Heart left ventricle (tissue), 13 donors: ENCODE results near the gene UBE2H.

Experiments used
- POLR2A ChIP-seq, 2 donors: fragments of 450-650 bp; IDR thresholded peaks; one replicate each; pipeline ENCODE4 v1.6.1; 2017; ENCODE audit warnings: antibody characterized with exemption in 2 of 2, mild to moderate bottlenecking in 2 of 2, moderate library complexity in 2 of 2
- TF ChIP-seq, protein P1 (sequence below), 12 donors: fragments of 200-600 bp; sonication (generic) in 4 of 12; IDR thresholded peaks; one replicate each; pipeline versions ENCODE4 v1.5.0 to v1.8.0; 2018 to 2022; ENCODE audit warnings: antibody characterized with exemption in 12 of 12, mild to moderate bottlenecking in 5 of 12
- donor health status: ischemic (EF 13 %, LVEDD 7.1; RV severe dilation, severe dysfunction).
- donor health status: DM: no; HTN: yes; CAD: no.
- donor health status: DM: no; HTN: no; CAD: no.
- donor health status: ischemic (EF 25% LVEDD 6.9; RV normal size, moderate dysfunction).
- donor health status: ischemic (EF 25% LVEDD 5.7; RV mildly dilated, moderate dysfunction).
- donor health status: ischemic (EF 35%, LVEDD 5.7; RV mildly dilated, moderate dysfunction).
- donor health status: nonischemic (EF 11% LVEDD 7.7; RV severe dilation, severe dysfunction).
- donor health status: DM: yes; HTN: yes; CAD: no.
- donor health status: PGD.
- donor health status: ischemic (EF 29% LVEDD 5.4; RV normal size, mild dysfunction).
- donor health status: nonischemic (EF 23%, LVEDD 6.1; RV moderate dilation, normal function).

DNA sequence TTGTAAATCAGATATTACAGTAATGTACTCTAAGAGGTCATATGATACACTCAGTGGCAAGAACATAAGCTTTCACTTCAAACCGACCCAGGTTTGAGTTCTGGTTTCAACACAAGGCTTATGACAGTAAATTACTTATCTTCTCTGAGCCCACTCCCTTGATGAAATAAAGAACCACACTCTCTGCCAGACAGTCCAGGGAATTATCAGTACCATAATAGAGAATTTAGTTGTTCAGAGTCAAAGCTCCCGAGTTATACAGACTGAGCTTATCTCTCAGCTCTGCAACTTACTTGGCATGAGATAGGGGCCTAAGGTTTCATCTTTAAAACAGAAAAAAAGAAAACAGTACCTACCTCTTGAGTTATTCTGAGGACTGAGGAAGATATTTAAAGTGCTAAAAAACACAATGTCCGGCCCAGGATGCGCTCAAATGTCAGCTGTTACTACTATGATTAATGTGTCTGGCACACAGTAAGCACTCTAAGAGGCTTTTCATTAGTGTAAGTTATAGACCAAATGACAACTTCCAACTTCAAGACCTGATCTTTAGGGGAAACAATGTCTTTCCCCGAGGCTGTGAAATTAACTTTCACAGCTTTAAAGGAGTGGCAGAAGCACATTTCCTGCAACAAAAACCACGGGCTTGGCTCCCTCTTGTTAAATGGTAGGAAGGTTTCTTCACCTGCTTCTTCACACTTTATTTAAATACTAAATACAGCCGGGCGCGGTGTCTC is 38.1 kb downstream of the UBE2H start:
- TF ChIP-seq, protein P1, sequence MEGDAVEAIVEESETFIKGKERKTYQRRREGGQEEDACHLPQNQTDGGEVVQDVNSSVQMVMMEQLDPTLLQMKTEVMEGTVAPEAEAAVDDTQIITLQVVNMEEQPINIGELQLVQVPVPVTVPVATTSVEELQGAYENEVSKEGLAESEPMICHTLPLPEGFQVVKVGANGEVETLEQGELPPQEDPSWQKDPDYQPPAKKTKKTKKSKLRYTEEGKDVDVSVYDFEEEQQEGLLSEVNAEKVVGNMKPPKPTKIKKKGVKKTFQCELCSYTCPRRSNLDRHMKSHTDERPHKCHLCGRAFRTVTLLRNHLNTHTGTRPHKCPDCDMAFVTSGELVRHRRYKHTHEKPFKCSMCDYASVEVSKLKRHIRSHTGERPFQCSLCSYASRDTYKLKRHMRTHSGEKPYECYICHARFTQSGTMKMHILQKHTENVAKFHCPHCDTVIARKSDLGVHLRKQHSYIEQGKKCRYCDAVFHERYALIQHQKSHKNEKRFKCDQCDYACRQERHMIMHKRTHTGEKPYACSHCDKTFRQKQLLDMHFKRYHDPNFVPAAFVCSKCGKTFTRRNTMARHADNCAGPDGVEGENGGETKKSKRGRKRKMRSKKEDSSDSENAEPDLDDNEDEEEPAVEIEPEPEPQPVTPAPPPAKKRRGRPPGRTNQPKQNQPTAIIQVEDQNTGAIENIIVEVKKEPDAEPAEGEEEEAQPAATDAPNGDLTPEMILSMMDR (IDR thresholded peaks at IDR 0.05), result no peak
- TF ChIP-seq POLR2A (IDR thresholded peaks at IDR 0.05), result no peak
